Muscle of leg (tissue), 11 donors: Measurements from ENCODE around the gene CDK3. TPM values are rescaled to one million over a fixed set of nuclear protein-coding genes. Genes with fewer than 3 reads are reported as not detected.

ENCODE experiments used
- DNase-seq: peaks from one replicate; pipeline ENCODE4 v3.0.0; 2013
- H3K27ac ChIP-seq: one replicate; pipeline ENCODE4 v1.5.1; 2013; ENCODE audit warnings: mild to moderate bottlenecking, low read length, control low read depth
- H3K27me3 ChIP-seq: one replicate; pipeline ENCODE4 v1.6.1; 2013; ENCODE audit warnings: low read length; ENCODE audit not compliant: control insufficient read depth, insufficient read depth
- H3K36me3 ChIP-seq: one replicate; pipeline ENCODE4 v1.6.1; 2013; ENCODE audit warnings: low read length; ENCODE audit not compliant: control insufficient read depth, insufficient read depth
- H3K4me1 ChIP-seq: one replicate; pipeline ENCODE4 v1.6.1; 2013; ENCODE audit warnings: low read length; ENCODE audit not compliant: control insufficient read depth, insufficient read depth
- H3K4me3 ChIP-seq: one replicate; pipeline ENCODE4 v1.5.1; 2013; ENCODE audit warnings: low read length, control low read depth
- H3K9me3 ChIP-seq: replicated peaks from 2 replicates; pipeline ENCODE4 v1.6.1; 2013; ENCODE audit warnings: low read depth, low read length; ENCODE audit not compliant: control insufficient read depth
- WGBS: methylation state at CpG from one replicate; pipeline ENCODE4 v1.1.5; 2013; ENCODE audit warnings: missing lambda C conversion rate; ENCODE audit not compliant: insufficient coverage; 5-methylcytosine and 5-hydroxymethylcytosine counted together
- polyA plus RNA-seq, 8 donors: library from polyadenylated mRNA; unstranded; fragments of 120-200 nt; gene quantifications; one replicate each; pipeline versions ENCODE4 v1.2.1 to v1.2.3, GENCODE V29; 2013; ENCODE audit warnings: inconsistent platforms in 1 of 8, low replicate concordance in 1 of 8; ENCODE audit not compliant: insufficient read length in 8 of 8, insufficient read depth in 1 of 8
- total RNA-seq: library from RNA; stranded (reverse); fragments of 120-200 nt; gene quantifications from one replicate; pipeline ENCODE4 v1.2.4, GENCODE V29; 2013

Gene CDK3
- total and polyA plus RNA-seq, 9 donors, result 3.6 to 8.6 (median 6.9) TPM

DNA sequence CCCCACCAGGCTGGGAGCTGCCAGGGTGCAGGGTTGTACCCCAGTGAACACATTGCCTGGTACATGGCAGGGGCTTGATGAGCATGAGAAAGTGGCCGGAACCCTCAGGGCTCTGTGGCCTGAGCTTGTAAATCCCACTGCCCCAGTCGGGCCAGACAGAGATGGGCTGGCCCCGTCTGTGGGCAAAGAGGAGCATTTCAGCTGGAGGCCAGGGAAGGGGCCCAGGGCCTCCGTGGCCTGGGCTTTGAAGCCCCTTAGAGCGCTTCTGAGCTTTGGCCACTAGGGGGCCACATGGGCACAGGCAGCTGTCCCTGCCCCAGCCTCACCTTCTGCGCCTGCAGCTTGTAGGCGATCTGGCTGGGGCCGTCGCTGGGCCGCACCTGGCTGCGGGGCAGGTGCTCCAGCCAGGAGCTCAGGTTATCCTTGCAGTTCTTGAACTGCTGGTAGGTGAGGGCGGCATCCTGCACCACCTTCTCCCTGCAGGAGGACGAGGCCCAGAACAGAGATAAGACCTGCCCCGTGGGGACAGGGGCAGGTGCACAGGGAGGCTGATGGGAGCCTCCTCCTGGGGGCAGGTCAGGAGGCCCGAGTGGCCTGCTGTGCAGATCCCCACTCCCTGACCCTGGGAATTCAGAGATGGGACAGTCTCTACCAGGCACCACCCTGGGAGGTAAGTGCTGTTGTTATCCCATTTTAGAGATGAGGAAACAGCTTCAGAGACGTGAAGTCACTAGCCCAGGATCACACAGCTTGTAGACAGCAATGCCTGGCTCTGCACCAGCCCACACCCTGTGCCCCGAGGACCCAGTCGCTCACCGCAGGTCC lies 13.7 kb downstream of the CDK3 start:
- Histone ChIP-seq H3K27me3 (peaks cover 3% of the 10 kb centered on the region), H3K9me3 (no peaks in the 10 kb centered on the region), H3K4me3 (no peak overlapping the region), H3K4me1 (peaks cover 10% of the 10 kb centered on the region), H3K27ac (no peak overlapping the region), H3K36me3 (no peaks in the 10 kb centered on the region)
- DNase-seq, result peak; percentile 70
- 29% methylated on average over 17 of the region's 19 CpGs for WGBS

DNA sequence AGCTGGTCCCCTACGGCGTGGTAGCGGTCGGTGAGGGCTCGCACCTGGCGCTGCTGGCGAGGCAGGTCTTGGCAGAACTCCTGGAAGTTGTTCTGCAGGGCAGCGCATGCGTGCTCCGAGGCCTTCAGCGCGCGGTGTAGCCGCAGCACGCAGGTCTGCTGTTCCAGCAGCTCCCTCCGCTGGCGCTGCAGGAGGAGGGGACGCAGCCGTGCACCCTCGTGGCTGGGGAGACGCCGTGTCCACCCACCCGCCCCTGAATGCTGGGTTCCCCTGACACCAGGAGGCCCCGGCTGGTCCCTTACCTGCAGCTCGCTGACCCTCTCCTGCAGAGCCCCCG lies 14.2 kb downstream of the CDK3 start:
- peaks cover 10% of the 10 kb centered on the region for H3K4me1 ChIP-seq
- WGBS, result 78% methylated on average over 26 of the region's 26 CpGs

DNA sequence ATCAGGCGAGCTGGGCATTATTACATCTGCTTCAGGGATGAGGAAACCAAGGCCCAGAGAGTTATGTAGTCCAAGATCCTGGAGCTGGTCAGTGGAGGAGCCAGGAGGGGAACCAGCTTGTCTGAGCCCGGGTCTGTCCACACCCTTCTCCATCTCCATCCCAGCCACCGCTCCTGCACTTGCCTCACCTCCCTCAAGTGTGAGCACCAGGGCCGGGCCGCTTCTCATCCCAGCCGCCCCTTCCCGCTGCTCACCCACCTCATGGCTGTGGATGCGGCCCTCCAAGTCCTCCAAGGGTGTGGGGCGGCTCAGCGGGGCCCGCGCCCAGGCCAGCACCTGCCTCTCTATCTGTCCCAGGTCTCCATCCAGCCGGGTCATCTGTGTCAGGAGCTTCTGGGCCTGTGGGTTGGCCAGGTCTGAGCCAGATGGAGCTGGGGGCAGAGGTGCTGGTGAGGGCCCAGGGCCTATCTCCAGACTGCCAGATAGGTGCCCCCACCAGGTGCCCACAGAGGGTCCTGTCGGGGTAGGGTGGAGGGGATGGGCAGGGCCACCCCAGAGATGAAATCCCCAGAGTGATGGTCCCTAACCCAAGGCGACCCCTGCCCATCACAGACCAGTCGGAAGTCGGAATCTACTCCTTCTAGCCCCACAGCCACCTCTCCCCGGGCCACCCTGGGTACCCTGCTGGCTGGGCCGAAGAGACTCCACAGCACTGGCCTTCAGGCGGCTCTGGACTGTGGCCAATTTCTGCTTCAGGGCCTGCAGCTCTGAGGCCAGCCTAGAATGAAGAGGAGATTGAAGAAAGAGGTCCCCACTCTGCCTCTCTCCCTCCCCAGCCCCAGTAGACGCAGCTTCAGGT lies 17.1 kb downstream of the CDK3 start:
- peaks cover 10% of the 10 kb centered on the region for H3K4me1 ChIP-seq
- whole genome bisulfite sequencing, result 86% methylated on average over 14 of the region's 21 CpGs
- H3K4me3 ChIP-seq, result no peak overlapping the region
- no peak overlapping the region for H3K27ac ChIP-seq
- peaks cover 3% of the 10 kb centered on the region for H3K27me3 ChIP-seq
- no peaks in the 10 kb centered on the region for H3K36me3 ChIP-seq
- no peaks in the 10 kb centered on the region for H3K9me3 ChIP-seq
- DNase-seq, result no peak

More for the DNA sequence above, 14.2 kb downstream of the CDK3 start:
- Histone ChIP-seq H3K36me3 (no peaks in the 10 kb centered on the region), H3K9me3 (no peaks in the 10 kb centered on the region), H3K4me3 (no peak overlapping the region), H3K27me3 (peaks cover 3% of the 10 kb centered on the region), H3K27ac (no peak overlapping the region)
- no peak for DNase-seq

DNA sequence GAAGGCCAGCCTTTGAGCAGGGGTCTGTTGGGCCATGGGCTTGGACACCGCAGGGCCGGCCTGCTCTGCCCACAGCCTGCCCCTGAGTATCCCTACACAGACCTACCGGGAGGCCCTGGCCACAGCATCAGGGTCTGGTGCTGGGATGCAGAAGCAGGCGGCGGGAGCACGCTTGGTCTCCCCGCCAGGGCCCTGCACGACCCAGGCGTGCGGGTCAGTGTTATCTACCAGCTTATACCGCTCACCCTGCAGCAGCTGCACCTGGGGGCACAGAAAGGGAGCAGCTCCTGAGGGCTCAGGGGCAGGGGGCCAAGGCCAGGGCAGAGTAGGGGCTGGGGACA lies 17.7 kb downstream of the CDK3 start:
- peaks cover 10% of the 10 kb centered on the region for H3K4me1 ChIP-seq
- WGBS, result 100% methylated on average over 1 of the region's 11 CpGs
- no peak overlapping the region for H3K27ac ChIP-seq
- no peaks in the 10 kb centered on the region for H3K9me3 ChIP-seq
- no peak overlapping the region for H3K4me3 ChIP-seq
- H3K36me3 ChIP-seq, result no peaks in the 10 kb centered on the region
- no peak for DNase-seq
- peaks cover 3% of the 10 kb centered on the region for H3K27me3 ChIP-seq

DNA sequence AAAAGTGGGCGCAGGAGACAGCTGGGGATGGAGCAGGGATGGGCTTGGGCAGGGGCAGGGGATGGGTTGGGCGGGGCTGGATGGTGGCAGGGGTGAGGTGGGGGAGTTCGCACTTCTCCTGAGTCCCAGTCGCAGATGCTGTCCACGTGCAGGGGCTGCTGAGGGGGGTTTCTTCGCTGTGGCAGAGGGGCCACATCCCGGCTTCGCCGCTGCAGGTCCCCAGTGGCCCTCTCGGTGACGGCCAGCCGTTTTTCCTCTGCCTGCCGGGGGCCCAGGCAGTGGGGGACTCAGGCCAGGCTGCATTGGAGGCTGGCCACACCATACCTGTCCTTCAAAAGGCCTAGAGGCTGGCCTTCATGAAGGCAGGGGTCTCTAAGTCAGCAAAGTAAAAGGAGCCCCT lies 18.1 kb downstream of the CDK3 start:
- Histone ChIP-seq H3K9me3 (no peaks in the 10 kb centered on the region), H3K36me3 (no peaks in the 10 kb centered on the region), H3K27ac (no peak overlapping the region), H3K4me1 (peaks cover 7% of the 10 kb centered on the region), H3K27me3 (peaks cover 3% of the 10 kb centered on the region), H3K4me3 (no peak overlapping the region)
- 62% methylated on average over 13 of the region's 13 CpGs for WGBS
- no peak for DNase-seq

DNA sequence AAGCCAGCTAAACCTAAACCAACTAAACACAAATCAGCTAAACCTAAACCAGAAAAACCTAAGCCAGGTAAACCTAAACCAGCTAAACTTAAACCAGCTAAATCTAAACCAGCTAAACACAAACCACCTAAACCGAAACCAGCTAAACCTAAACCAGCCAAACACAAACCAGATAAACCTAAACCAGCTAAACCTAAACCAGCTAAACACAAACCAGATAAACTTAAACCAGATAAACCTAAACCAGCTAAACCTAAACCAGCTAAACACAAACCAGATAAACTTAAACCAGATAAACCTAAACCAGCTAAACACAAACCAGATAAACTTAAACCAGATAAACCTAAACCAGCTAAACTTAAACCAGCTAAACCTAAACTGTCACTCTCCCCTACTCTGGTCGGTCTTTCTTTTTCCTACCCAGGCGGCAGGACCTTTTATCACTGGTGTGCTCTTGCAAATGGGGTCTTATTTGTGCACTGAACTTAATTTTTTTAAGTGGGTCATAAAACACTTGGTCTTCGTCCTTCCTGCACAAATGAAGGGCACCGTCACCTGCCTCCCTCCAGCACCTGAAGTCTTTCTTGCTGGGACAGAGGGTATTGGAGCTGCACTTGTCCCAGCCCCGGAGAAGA lies 19.3 kb downstream of the CDK3 start:
- DNase-seq, result no peak
- Histone ChIP-seq H3K4me1 (no peaks in the 10 kb centered on the region), H3K9me3 (no peaks in the 10 kb centered on the region), H3K27me3 (peaks cover 3% of the 10 kb centered on the region), H3K27ac (no peak overlapping the region), H3K4me3 (no peak overlapping the region), H3K36me3 (no peaks in the 10 kb centered on the region)
- 67% methylated on average over 2 of the region's 6 CpGs for WGBS

DNA sequence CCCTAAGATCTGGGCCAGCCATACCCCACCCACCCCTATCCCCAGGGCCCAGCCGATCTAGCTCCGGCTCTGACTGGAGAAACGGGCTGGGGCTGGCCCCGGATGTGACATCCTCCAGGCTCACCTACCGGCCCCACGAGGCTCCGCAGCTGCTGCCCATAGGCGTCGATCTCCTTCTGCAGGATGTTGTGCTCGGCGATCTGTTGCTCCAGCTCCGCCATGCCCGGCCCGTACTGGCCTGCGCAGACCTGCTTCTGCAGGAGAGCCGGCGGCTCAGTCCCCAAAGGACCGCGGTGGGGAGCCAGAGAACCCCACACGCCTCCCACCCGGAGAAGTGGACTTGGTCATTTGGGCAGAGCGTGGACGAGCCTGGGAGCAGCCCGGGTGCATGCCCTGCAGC lies 21.6 kb downstream of the CDK3 start:
- no peak for DNase-seq
- H3K4me1 ChIP-seq, result no peaks in the 10 kb centered on the region
- WGBS, result 72% methylated on average over 23 of the region's 24 CpGs
- no peak overlapping the region for H3K4me3 ChIP-seq
- no peaks in the 10 kb centered on the region for H3K27me3 ChIP-seq
- H3K9me3 ChIP-seq, result no peaks in the 10 kb centered on the region
- no peaks in the 10 kb centered on the region for H3K36me3 ChIP-seq
- H3K27ac ChIP-seq, result no peak overlapping the region

DNA sequence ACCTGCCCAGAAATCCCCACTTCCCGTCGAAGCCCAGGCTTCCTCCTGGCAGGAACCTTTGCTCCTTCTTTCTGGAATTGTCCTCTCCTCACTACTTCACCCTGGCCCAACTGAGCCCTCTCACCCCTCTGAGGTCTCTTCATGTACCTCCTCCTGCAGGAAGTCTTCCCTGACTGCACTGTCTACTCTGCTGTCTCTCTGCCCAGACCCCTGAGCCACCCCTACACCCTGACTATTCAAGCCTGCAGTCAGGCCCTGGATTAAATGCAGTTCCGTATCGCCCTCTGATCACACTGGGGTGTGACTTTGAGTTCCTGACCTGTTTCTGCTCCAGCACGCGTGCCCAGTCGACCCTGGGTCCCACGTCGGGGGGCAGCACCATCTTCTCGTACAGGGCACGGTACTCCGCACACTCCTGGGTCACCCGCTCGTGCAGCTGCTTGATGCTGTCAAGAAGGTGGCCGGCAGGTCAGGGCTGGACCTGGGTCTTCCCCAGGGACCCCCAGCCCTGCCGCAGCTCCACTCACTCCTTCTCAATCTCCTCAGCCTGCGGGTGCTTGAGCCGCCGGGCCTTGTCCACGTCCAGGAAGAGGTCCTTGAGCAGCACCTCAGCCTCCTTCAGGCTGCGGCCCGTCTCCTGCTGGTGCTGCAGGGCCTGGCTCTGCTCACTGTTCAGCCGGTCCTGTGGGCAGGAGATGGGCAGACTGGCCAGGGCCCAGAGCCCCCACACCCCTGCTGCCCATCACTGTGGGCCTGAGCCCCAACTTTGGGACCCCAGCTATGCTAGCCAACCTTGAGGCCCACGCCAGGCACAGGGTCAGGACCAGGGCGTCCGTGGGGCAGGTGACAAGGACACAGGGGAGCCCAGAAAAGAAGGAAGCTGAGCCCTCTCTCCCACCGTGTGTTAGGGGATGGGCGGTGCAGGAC lies 22.6 kb downstream of the CDK3 start:
- DNase-seq, result no peak
- Histone ChIP-seq H3K36me3 (no peaks in the 10 kb centered on the region), H3K4me3 (no peak overlapping the region), H3K4me1 (no peaks in the 10 kb centered on the region), H3K9me3 (no peaks in the 10 kb centered on the region), H3K27ac (no peak overlapping the region), H3K27me3 (no peaks in the 10 kb centered on the region)
- WGBS, result 83% methylated on average over 24 of the region's 28 CpGs

DNA sequence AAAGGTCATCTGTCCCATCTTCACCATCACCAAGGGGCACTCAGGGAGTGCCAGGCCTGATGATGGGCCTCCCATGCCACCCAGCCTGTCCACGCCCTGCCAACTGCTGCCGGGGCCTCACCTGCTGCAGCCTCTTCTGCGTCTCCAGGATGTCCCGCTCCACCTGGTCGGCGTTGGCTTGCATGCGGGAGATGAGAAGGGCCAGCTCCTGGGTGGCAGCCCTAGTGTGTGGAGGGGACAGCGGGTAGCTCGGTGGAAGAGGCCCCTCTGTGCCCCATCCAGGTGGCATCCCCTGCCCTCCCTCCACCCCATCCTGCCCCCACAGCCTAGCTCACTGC lies 23.2 kb downstream of the CDK3 start:
- 84% methylated on average over 7 of the region's 9 CpGs for WGBS
- no peak overlapping the region for H3K27ac ChIP-seq
- H3K4me3 ChIP-seq, result no peak overlapping the region
- H3K4me1 ChIP-seq, result no peaks in the 10 kb centered on the region
- H3K36me3 ChIP-seq, result no peaks in the 10 kb centered on the region
- H3K27me3 ChIP-seq, result no peaks in the 10 kb centered on the region
- no peaks in the 10 kb centered on the region for H3K9me3 ChIP-seq
- no peak for DNase-seq
